Natural killer cell (primary cell): ENCODE data around the gene AKR1C4. TPM values are rescaled to one million over a fixed set of nuclear protein-coding genes. Genes with fewer than 3 reads are reported as not detected.

Experiments used
- ATAC-seq, 3 donors: fragments of 150-1000 bp in 2 of 3; fragments of 200-7000 bp in 1 of 3; cut with Tn5 transposase; 1 replicate in 1 of 3; 2 replicates in 2 of 3; pipeline ENCODE4 v1.10.0; 2021; ENCODE audit warnings: mild to moderate bottlenecking in 2 of 3, moderate library complexity in 2 of 3
- DNase-seq, 2 donors: peaks; one replicate each; pipeline versions ENCODE4 v3.0.0 to v3.0.0-alpha.2; 2013 to 2021; ENCODE audit warnings: mixed read lengths in 1 of 2
- H3K27ac ChIP-seq: one replicate; pipeline ENCODE4 v1.5.1; 2013; ENCODE audit warnings: mild to moderate bottlenecking, low read length
- H3K27me3 ChIP-seq: one replicate; pipeline ENCODE4 v1.6.1; 2013; ENCODE audit warnings: low read length; ENCODE audit not compliant: control insufficient read depth, insufficient read depth
- H3K36me3 ChIP-seq: one replicate; pipeline ENCODE4 v1.6.1; 2013; ENCODE audit warnings: low read length; ENCODE audit not compliant: control insufficient read depth, insufficient read depth
- H3K4me1 ChIP-seq: one replicate; pipeline ENCODE4 v1.6.1; 2013; ENCODE audit warnings: low read length; ENCODE audit not compliant: control insufficient read depth, insufficient read depth
- H3K4me3 ChIP-seq: one replicate; pipeline ENCODE4 v1.5.1; 2013; ENCODE audit warnings: low read length
- H3K9me3 ChIP-seq: one replicate; pipeline ENCODE4 v1.6.1; 2013; ENCODE audit warnings: low read length; ENCODE audit not compliant: control insufficient read depth, insufficient read depth
- H3K27ac Mint-ChIP-seq, 2 donors: one replicate each; pipeline ENCODE4 v1.8.0; 2022; ENCODE audit warnings: mild to moderate bottlenecking in 2 of 2, mixed read lengths in 2 of 2, moderate library complexity in 1 of 2
- H3K27me3 Mint-ChIP-seq, 2 donors: one replicate each; pipeline ENCODE4 v1.8.0; 2022; ENCODE audit warnings: low read depth in 2 of 2, mixed read lengths in 2 of 2
- H3K36me3 Mint-ChIP-seq: one replicate; pipeline ENCODE4 v1.8.0; 2022; ENCODE audit warnings: mixed read lengths
- H3K4me1 Mint-ChIP-seq, 2 donors: one replicate each; pipeline ENCODE4 v1.8.0; 2022; ENCODE audit warnings: mixed read lengths in 2 of 2
- H3K4me3 Mint-ChIP-seq: one replicate; pipeline ENCODE4 v1.8.0; 2022; ENCODE audit warnings: mild to moderate bottlenecking, moderate library complexity, mixed read lengths
- H3K9me3 Mint-ChIP-seq, 2 donors: one replicate each; pipeline ENCODE4 v1.8.0; 2022; ENCODE audit warnings: mixed read lengths in 2 of 2
- CTCF ChIP-seq: fragments of 200-600 bp; IDR thresholded peaks from one replicate; pipeline ENCODE4 v1.8.0; 2022; ENCODE audit warnings: antibody characterized with exemption
- WGBS: methylation state at CpG from one replicate; pipeline ENCODE4 v1.1.7; 2013; ENCODE audit warnings: missing lambda C conversion rate; ENCODE audit not compliant: insufficient coverage; 5-methylcytosine and 5-hydroxymethylcytosine counted together
- intact Hi-C: fragments of 100-400 bp; cut with micrococcal nuclease; formaldehyde crosslinking; loops from one replicate; pipeline ENCODE4 v1.14.2; 2022
- total RNA-seq, 4 donors: library from RNA; stranded (reverse); fragments of 120-200 nt in 1 of 4; gene quantifications; one replicate each; pipeline versions ENCODE4 v1.2.3 to v1.2.4, GENCODE V29; 2013 to 2022

The AKR1C4 gene
- total RNA-seq, 3 donors from 2014 or later (not counting 1 experiment from before 2014, with no cell fraction given) = not detected

- no peak overlapping the region for H3K27ac ChIP-seq
- no peaks in the 10 kb centered on the region for H3K27me3 ChIP-seq
- H3K36me3 ChIP-seq = no peaks in the 10 kb centered on the region
- Mint-ChIP-seq H3K27ac (no peak overlapping the region), H3K36me3 (peaks cover 8% of the 10 kb centered on the region), H3K27me3 (no peaks in the 10 kb centered on the region), H3K4me1 (peaks cover 0 to 13% of the 10 kb centered on the region in 2 donors), H3K4me3 (no peak overlapping the region), H3K9me3 (peaks cover 0 to 4% of the 10 kb centered on the region in 2 donors)
- DNase-seq = no peak
- ATAC-seq = no peak
- TF ChIP-seq CTCF = no peak
- peaks cover 4% of the 10 kb centered on the region for H3K9me3 ChIP-seq
- 90% methylated on average over 1 of the region's 1 CpG for WGBS
- intact Hi-C loops = no loop called here
- H3K4me1 ChIP-seq = no peaks in the 10 kb centered on the region
- H3K4me3 ChIP-seq = no peak overlapping the region
These were observed 68.5 kb downstream of the AKR1C4 start for GRCh38 chr10:5265139-5265538.

- 89% methylated on average over 1 of the region's 1 CpG for WGBS
- no peaks in the 10 kb centered on the region for H3K4me1 ChIP-seq
- no peak overlapping the region for H3K27ac ChIP-seq
- Mint-ChIP-seq H3K36me3 (peaks cover 16% of the 10 kb centered on the region), H3K27me3 (no peaks in the 10 kb centered on the region), H3K4me3 (no peak overlapping the region), H3K9me3 (peaks cover 0 to 4% of the 10 kb centered on the region in 2 donors), H3K27ac (no peak overlapping the region), H3K4me1 (peaks cover 0 to 8% of the 10 kb centered on the region in 2 donors)
- no peaks in the 10 kb centered on the region for H3K27me3 ChIP-seq
- no peak for TF ChIP-seq CTCF
- no peak for ATAC-seq
- H3K9me3 ChIP-seq = peaks cover 4% of the 10 kb centered on the region
- intact Hi-C loops = no loop called here
- no peak overlapping the region for H3K4me3 ChIP-seq
- no peak for DNase-seq
- no peaks in the 10 kb centered on the region for H3K36me3 ChIP-seq
These were observed 69.7 kb downstream of the AKR1C4 start for GRCh38 chr10:5266351-5266750.

GRCh38 chr10:5266804-5267203, 70.2 kb downstream of the AKR1C4 start:
- peaks cover 4 to 10% of the 10 kb centered on the region in 2 donors for H3K4me1 Mint-ChIP-seq
- Histone ChIP-seq H3K27ac (no peak overlapping the region), H3K36me3 (no peaks in the 10 kb centered on the region), H3K4me3 (no peak overlapping the region), H3K9me3 (peaks cover 4% of the 10 kb centered on the region), H3K27me3 (no peaks in the 10 kb centered on the region), H3K4me1 (no peaks in the 10 kb centered on the region)
- intact Hi-C loops = no loop called here
- H3K4me3 Mint-ChIP-seq = no peak overlapping the region
- DNase-seq (no peak), ATAC-seq (no peak)
- peaks cover 0 to 4% of the 10 kb centered on the region in 2 donors for H3K9me3 Mint-ChIP-seq
- TF ChIP-seq CTCF = no peak
- no peak overlapping the region for H3K27ac Mint-ChIP-seq
- H3K27me3 Mint-ChIP-seq = no peaks in the 10 kb centered on the region
- H3K36me3 Mint-ChIP-seq = peaks cover 16% of the 10 kb centered on the region
- WGBS = no CpG with 5 or more reads among the region's 1 CpG

GRCh38 chr10:5268234-5268633, 71.6 kb downstream of the AKR1C4 start:
- peaks cover 23% of the 10 kb centered on the region for H3K36me3 Mint-ChIP-seq
- no peaks in the 10 kb centered on the region for H3K36me3 ChIP-seq
- H3K9me3 ChIP-seq = peaks cover 4% of the 10 kb centered on the region
- peaks cover 0 to 4% of the 10 kb centered on the region in 2 donors for H3K9me3 Mint-ChIP-seq
- H3K4me1 Mint-ChIP-seq = peaks cover 15 to 23% of the 10 kb centered on the region in 2 donors
- intact Hi-C loops = no loop called here
- no peak overlapping the region for H3K4me3 Mint-ChIP-seq
- no peaks in the 10 kb centered on the region for H3K27me3 ChIP-seq
- no peak for TF ChIP-seq CTCF
- no peak for ATAC-seq
- H3K4me3 ChIP-seq = no peak overlapping the region
- no peak overlapping the region for H3K27ac ChIP-seq
- H3K4me1 ChIP-seq = no peaks in the 10 kb centered on the region
- no peak for DNase-seq
- no peak overlapping the region for H3K27ac Mint-ChIP-seq
- H3K27me3 Mint-ChIP-seq = no peaks in the 10 kb centered on the region
